ENCODE measurements around the gene FOXE3. TPM values are rescaled to one million over a fixed set of nuclear protein-coding genes. Genes with fewer than 3 reads are reported as not detected.

FOXE3 gene
- total RNA-seq, 1 experiment from 2014 or later: not detected

DNA sequence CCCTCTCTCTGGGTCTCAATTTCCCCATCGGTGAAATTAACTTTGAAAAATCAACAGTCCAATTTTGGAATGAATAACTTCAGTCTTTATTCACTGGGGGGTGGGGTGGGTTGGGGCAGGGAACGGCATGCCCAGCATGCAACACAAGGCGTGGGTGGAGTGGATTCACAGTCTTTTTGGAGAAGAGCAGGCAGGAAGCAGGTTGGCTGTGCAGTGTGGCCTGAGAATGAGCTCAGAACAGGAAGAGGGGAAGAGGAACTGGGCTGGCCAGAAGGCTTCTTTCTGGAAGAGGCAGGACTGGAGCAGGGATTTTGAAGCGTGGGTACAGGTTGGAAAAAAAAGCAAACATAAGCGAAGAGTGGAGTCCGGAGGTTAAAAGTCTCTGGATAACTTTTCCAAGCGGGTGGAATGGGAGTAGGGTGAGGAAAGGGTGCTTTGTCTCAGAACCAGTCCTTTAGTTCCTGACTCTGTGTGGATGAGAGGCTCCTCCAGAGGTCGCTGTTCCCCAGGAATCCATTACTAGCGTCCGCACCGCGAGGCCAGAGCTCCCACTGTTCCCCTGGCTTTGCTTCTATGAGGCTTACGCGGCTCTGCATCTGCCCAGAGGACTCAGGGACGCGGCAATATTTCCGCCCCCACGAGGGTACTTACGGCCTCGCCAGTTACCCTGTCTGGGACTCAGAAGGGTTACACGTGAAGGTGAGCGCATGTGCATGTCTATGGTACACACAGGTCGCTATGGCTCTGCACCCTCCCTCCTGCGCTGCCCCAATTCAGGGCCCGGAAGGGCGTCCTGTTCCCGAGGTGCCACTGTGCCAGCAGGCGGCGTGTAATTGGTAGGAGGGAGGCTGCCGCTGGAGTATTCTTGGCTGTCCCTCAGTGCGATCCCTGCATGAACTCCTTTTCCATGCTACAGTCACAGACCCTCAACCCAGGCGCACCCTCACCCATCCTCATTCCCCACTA lies 16.3 kb downstream of the FOXE3 start:
- peak; percentile 70 for ATAC-seq
- H3K27ac Mint-ChIP-seq: no peak overlapping the region
- peaks cover 97% of the 10 kb centered on the region for H3K27me3 Mint-ChIP-seq (ENCODE audit: low read depth)
- POLR2A ChIA-PET: no interaction called here
- peak; percentile 90 for DNase-seq (ENCODE audit: low spot score)
- H3K9me3 Mint-ChIP-seq: no peaks in the 10 kb centered on the region
- peaks cover 45% of the 10 kb centered on the region for H3K4me1 Mint-ChIP-seq
- H3K4me3 Mint-ChIP-seq: peak overlapping the region; percentile 62
- CTCF ChIA-PET: interaction anchor here (0.5 to 8.4 kb wide), 88 partner anchors 8 to 1131 kb away, joined by 3 to 177 read pairs (median 4); partner anchors contain the start of genes CMPK1, PDZK1IP1, STIL and TAL1
- TF ChIP-seq FOXJ3 (CRISPR knock-in tag; IDR thresholded peaks at IDR 0.05; ENCODE audit: borderline replicate concordance) (no peak), FOXP1 (CRISPR knock-in tag; IDR thresholded peaks at IDR 0.05; ENCODE audit: borderline replicate concordance) (no peak), TEAD1 (CRISPR knock-in tag; IDR thresholded peaks at IDR 0.05) (no peak), ZNF671 (CRISPR knock-in tag; IDR thresholded peaks at IDR 0.05) (no peak), CBFB (CRISPR knock-in tag; IDR thresholded peaks at IDR 0.05; ENCODE audit: low read depth) (no peak), CREB1 (CRISPR knock-in tag; IDR thresholded peaks at IDR 0.05) (no peak), ZNF263 (CRISPR knock-in tag; IDR thresholded peaks at IDR 0.05; ENCODE audit: low read depth) (no peak), ZNF121 (CRISPR knock-in tag; IDR thresholded peaks at IDR 0.05) (no peak)
- TF ChIP-seq, protein P1, sequence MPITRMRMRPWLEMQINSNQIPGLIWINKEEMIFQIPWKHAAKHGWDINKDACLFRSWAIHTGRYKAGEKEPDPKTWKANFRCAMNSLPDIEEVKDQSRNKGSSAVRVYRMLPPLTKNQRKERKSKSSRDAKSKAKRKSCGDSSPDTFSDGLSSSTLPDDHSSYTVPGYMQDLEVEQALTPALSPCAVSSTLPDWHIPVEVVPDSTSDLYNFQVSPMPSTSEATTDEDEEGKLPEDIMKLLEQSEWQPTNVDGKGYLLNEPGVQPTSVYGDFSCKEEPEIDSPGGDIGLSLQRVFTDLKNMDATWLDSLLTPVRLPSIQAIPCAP (CRISPR knock-in tag; IDR thresholded peaks at IDR 0.05): no peak
- TF ChIP-seq, protein P2, sequence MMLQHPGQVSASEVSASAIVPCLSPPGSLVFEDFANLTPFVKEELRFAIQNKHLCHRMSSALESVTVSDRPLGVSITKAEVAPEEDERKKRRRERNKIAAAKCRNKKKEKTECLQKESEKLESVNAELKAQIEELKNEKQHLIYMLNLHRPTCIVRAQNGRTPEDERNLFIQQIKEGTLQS (CRISPR knock-in tag; conservative IDR thresholded peaks at IDR 0.05): no peak
- TF ChIP-seq, protein P3, sequence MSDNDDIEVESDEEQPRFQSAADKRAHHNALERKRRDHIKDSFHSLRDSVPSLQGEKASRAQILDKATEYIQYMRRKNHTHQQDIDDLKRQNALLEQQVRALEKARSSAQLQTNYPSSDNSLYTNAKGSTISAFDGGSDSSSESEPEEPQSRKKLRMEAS (CRISPR knock-in tag; IDR thresholded peaks at IDR 0.05): peak; percentile 73
- TF ChIP-seq, protein P4, sequence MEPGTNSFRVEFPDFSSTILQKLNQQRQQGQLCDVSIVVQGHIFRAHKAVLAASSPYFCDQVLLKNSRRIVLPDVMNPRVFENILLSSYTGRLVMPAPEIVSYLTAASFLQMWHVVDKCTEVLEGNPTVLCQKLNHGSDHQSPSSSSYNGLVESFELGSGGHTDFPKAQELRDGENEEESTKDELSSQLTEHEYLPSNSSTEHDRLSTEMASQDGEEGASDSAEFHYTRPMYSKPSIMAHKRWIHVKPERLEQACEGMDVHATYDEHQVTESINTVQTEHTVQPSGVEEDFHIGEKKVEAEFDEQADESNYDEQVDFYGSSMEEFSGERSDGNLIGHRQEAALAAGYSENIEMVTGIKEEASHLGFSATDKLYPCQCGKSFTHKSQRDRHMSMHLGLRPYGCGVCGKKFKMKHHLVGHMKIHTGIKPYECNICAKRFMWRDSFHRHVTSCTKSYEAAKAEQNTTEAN (CRISPR knock-in tag; IDR thresholded peaks at IDR 0.05): 0 out of 2 replicates have a peak, but pooled peaks have one; percentile 71
- TF ChIP-seq, protein P5, sequence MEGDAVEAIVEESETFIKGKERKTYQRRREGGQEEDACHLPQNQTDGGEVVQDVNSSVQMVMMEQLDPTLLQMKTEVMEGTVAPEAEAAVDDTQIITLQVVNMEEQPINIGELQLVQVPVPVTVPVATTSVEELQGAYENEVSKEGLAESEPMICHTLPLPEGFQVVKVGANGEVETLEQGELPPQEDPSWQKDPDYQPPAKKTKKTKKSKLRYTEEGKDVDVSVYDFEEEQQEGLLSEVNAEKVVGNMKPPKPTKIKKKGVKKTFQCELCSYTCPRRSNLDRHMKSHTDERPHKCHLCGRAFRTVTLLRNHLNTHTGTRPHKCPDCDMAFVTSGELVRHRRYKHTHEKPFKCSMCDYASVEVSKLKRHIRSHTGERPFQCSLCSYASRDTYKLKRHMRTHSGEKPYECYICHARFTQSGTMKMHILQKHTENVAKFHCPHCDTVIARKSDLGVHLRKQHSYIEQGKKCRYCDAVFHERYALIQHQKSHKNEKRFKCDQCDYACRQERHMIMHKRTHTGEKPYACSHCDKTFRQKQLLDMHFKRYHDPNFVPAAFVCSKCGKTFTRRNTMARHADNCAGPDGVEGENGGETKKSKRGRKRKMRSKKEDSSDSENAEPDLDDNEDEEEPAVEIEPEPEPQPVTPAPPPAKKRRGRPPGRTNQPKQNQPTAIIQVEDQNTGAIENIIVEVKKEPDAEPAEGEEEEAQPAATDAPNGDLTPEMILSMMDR (IDR thresholded peaks at IDR 0.05): peak; percentile 73
- TF ChIP-seq, protein P6, sequence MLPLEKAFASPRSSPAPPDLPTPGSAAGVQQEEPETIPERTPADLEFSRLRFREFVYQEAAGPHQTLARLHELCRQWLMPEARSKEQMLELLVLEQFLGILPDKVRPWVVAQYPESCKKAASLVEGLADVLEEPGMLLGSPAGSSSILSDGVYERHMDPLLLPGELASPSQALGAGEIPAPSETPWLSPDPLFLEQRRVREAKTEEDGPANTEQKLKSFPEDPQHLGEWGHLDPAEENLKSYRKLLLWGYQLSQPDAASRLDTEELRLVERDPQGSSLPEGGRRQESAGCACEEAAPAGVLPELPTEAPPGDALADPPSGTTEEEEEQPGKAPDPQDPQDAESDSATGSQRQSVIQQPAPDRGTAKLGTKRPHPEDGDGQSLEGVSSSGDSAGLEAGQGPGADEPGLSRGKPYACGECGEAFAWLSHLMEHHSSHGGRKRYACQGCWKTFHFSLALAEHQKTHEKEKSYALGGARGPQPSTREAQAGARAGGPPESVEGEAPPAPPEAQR (CRISPR knock-in tag; IDR thresholded peaks at IDR 0.05): no peak
- H3K36me3 Mint-ChIP-seq: 0 out of 2 replicates have a peak, but pooled peaks cover 5% of the 10 kb centered on the region

DNA sequence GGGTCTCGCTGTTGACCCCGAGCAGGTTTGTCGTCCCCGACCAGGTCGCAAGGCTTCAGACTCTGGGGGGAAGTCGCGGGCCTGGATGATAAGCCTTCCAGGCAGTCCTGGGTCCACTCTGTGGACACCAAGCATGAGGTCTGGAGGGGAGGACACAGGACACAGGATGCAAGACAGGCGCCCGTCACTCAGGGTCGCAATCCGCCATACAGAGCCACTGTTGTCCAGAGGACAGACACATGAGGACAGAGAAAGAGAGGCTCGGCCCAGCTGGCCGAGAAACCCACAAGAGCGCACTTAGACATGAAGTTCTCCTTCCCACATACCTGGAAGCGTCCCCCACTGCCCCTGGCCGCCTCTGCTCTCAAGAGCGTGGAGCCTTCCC lies 16.9 kb downstream of the FOXE3 start:
- no peak for TF ChIP-seq PRRX2 (CRISPR knock-in tag; IDR thresholded peaks at IDR 0.05)
- CTCF ChIA-PET: interaction anchor here (0.6 to 8.4 kb wide), 73 partner anchors 9 to 622 kb away, joined by 3 to 177 read pairs (median 4); partner anchors contain the start of genes CMPK1, PDZK1IP1 and TAL1

More for the DNA sequence above, 16.9 kb downstream of the FOXE3 start:
- peak overlapping the region; percentile 62 for H3K4me3 Mint-ChIP-seq
- peaks cover 45% of the 10 kb centered on the region for H3K4me1 Mint-ChIP-seq
- POLR2A ChIA-PET: interaction anchor here (1.1 kb wide), 1 partner anchor 16 kb away, joined by 3 read pairs; no protein-coding TSS in a partner anchor
- H3K9me3 Mint-ChIP-seq: no peaks in the 10 kb centered on the region
- peaks cover 90% of the 10 kb centered on the region for H3K27me3 Mint-ChIP-seq (ENCODE audit: low read depth)
- H3K36me3 Mint-ChIP-seq: 0 out of 2 replicates have a peak, but pooled peaks cover 5% of the 10 kb centered on the region
- no peak overlapping the region for H3K27ac Mint-ChIP-seq
- ATAC-seq: no peak
- no peak for DNase-seq (ENCODE audit: low spot score)
